Neural progenitor cell (in vitro differentiated cells): ENCODE measurements around the gene ATAD3A.
A peak's percentile ranks its signal among the peaks of the same experiment; 100 is the strongest.

Source experiments
- CTCF ChIP-seq: fragments of 200-600 bp; sonication (generic); IDR thresholded peaks from 2 replicates; pipeline ENCODE4 v1.5.1; 2017; ENCODE audit warnings: antibody characterized with exemption, mild to moderate bottlenecking
- EZH2 ChIP-seq: fragments of 200-600 bp; sonication (generic); IDR thresholded peaks from 2 replicates; pipeline ENCODE4 v1.6.1; 2017; ENCODE audit warnings: antibody characterized with exemption, mild to moderate bottlenecking, moderate library complexity
- EZH2phosphoT487 ChIP-seq: fragments of 200-600 bp; sonication (generic); IDR thresholded peaks from 2 replicates; pipeline ENCODE4 v1.6.1; 2017; ENCODE audit warnings: antibody characterized with exemption

- peak; percentile 39 for TF ChIP-seq CTCF
- no peak for TF ChIP-seq EZH2
- no peak for TF ChIP-seq EZH2phosphoT487
Measured at GRCh38 chr1:1550591-1551432, 38.9 kb downstream of the ATAD3A start.
